Measurements from ENCODE around the gene MAL.
"Not testable (repeated sequence)": the region's sequence is repeated elsewhere in the genome, so short reads cannot be mapped to it uniquely, and the experiment has no call there.

The MAL gene

GRCh38 chr2:95063086-95063958, 37.8 kb downstream of the MAL start:
- DNase-seq (ENCODE audit: low spot score): no peak

GRCh38 chr2:95068256-95068655, 42.7 kb downstream of the MAL start:
- DNase-seq (ENCODE audit: low spot score): no peak

- no peak for DNase-seq (ENCODE audit: low spot score)
Measured at GRCh38 chr2:95069465-95069864, 44.0 kb downstream of the MAL start.

DNA sequence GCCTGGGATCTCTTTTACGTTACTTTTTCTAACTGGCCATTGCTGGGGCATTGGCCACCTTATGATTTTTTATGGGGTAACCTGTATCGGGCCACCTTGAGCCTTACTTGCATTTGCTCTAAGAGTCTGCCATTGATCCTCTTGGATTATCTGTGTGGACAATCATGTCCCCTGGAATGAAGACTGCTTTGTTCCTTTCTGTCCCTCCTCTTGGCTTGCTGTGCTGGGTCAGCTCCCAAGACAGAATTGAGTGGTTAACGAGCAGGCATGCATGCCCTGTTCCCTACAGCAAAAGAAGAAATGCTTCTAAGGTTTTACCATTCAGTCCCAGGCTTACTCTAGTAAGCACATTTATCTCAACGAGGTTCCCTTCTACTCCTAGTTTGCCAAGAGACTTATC, 46.3 kb downstream of the MAL start:
- DNase-seq (ENCODE audit: low spot score): no peak

- DNase-seq (ENCODE audit: low spot score): no peak
Measured at GRCh38 chr2:95072424-95072823, 46.9 kb downstream of the MAL start.

DNA sequence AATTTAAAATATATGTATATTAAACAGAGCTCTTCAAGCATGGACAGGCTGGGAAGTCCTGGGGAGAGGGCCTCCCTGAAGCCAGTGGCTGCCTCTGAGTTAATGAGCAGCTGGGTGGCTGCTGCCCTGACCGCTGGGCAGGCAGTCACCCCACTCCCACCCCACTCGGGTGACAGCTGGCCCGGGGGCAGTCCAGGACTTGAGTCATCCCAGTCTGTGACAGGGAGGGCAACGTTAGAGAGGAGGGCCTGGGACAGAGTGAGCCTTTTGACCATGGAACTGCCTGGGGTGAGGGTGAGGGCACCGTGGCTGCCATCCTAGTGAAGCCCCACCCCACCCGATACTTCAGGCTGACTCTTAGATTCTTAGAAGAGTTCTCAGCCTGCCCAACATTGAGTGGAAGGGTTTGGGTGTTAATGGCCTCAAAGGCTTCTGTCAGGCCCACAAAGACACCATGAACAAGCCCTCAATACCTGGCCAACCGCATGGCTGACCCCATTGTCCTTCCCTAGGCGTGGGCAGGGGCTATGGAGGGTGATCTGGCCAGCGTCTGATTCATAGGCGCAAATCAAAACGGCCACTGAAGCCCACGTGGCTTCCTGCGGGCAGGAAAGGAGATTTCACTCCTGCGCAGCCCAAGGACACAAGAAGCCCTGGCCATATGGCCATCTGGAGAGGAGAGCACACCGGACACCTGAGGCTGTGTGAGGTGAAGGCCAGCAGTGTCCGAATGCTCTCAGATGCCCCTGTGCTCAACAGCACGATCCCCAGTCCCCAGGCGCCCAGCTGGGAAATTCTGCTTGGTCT, 48.6 kb downstream of the MAL start:
- no peak for DNase-seq (ENCODE audit: low spot score)

DNA sequence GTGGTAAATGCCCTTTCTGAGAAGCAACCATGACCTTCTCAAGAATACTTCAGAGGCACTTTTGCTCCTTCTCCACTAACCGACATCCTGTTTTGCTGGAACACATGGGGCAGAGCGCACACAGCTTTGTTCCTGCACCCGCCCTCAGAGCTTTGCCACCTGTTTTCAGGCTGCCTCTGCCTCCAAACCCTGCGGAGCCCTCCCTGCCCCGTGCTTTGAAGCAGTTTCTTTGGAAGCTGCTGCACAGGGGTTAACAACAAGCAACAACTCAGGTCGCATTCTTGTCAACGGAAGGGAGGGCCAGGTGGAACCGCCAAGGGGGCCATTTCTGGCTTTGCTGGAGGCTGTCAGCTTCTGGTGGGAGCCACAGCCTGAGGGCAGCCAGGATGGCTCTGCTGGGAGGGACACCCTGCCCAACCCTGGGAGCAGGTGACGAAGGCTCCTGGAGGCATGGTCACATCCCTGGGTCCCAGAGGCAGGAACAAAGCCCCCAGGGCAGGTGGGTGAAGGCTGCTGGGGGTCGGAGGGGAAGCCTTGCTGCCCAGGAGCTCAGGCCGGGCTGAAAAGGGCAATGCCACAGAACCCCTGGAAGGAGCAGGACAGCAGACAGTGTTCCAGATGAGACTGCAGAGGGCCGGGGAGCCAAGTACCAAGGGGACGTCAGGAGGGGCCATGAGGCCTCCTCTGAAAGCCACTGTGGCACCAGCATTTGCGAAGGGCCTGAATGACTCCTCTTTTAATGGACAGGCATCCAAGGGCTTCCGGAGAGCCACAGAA, 49.3 kb downstream of the MAL start:
- DNase-seq (ENCODE audit: low spot score): peak; percentile 90

DNA sequence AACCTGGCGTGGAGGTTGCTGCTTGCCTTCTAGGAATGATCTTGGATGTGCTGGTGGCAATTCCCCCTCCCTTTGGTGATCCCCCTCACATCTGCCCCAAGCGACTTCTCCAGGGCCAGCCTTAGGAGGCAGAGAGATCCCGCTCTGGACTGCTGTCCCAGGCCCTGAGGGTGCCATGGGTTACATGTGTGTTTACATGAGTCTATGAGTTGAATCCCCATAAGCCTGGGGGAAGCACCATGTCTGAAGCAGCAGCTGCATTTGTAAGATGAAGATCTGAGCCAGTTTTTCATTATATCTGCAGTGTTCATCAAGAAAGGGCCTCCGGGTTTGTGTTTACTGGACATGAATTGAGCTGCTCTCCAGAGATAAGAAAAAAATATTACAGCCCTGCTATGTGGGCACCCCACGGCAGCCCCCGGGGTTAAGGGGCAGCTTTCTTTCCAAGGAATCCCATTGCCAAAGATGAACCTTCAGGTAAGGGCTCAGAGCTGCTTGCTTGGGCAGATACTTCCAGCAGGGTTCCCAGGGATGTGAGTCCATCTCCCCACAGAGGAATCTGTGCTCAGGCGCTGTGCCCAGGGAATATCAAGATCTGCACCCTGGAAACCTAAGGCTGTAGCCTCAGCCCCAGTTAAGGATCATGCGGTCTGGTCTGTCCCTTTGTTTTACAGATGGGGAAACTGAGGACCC, 50.1 kb downstream of the MAL start:
- no peak for DNase-seq (ENCODE audit: low spot score)

DNA sequence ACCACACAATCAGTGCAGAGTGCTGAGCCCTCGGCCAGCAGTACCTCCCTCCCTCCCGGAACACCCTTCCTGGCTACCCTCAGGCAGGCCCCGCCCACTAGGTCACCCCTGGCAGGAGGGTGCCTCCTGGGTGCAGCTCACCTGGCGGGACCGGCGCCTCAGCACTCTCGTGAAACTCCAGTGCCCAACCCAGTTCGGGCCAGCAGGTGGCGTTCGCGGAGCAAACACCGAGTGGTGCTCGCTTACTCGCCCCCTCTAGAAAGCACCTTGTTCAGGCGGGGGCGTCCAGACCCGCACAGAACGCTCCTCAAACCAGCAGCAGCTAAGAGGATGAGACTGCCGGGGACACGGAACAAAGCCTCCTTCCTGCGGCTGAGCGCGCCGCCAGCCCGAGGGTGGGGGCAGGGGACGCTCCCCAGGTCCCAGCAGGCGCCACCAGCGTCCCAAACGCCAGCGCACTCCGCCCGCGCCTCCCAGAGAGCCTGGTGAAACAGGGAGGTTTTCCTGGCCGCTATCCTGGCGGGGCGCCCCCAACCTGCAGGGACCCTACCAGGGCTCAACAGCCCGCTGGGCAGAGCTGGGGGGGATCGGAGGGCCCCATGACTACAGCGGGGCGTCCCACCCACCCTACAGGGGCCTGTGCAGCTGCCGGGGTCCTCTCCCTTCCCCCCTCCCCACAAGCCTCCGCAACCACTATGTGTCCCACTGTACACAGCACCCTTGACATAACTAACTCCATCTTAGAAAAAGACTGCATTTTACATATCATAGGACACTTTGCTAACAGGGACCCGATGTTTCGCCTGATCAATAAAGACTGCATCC, 51.4 kb downstream of the MAL start:
- peak; percentile 96 for DNase-seq (ENCODE audit: low spot score)

DNA sequence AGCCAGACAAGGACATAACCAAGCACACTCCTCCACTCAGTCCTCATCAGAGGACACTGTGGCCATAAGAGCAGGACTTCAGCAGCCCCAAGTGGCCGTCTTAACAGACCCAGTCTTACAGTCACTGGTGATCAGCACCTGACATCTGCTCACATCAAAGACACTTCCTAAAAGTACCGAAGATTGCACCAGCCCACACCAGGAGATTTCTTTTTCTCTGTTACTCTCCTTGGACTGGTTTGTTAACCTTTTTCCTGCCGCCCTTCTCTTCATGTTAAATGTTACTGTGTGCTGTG, 52.0 kb downstream of the MAL start:
- DNase-seq (ENCODE audit: low spot score): no peak

DNA sequence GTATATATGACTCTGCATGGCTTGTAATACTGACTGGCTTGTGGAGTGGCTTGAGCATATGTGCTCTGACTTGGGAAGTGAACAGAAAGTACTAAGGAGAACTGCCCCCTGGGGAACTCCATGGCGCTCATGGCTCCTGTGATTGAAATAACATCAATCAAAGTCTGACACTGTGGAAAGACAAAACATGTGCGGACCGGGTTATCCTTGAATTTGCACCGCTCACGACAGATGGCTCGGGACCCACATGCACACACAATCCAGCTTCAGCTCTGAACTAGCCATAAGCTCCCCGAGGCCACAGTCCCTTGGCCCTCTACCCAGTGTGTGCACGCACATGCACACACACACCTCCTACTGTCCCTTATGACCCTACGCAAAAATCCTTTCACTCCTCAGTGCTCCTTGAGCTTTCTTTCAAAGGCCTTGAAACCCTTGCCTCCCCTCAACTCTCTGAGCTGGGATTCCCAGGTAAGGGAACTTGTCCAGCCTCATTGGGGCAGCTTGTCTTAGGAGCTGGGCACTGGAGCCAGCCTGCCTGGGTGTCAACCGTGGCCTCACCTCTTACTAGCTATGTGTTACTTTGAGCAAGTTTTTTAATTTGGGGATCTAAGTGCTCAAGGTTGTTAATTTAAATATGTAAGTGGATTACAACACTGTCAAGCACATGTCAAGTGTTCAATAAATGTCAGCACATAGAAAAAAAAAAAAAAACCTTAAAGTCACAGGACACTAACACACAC, 52.5 kb downstream of the MAL start:
- no peak for DNase-seq (ENCODE audit: low spot score)

DNA sequence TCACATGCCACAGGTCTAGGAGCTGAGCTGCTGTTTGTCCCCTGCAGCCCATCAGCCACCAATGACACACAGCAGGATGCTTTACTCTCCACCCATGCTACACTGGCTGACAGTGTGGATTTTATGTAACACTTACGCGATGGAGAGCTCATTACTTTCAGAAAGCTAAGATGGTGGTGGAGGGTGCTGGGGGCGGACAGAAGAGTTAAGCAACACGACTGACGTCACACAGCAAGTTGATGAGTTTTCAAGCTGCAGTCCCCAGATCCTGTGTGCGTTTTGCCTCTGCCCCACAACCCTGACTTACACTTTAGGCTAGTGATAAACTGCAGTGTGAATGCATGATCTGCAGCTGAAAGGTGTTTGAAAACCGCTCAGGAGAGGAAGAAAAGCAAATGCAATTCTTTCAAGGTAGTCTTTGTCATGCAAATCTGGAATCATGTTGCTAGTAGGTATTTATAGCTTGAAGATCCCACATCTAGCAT, 53.7 kb downstream of the MAL start:
- DNase-seq (ENCODE audit: low spot score): no peak

GRCh38 chr2:95082477-95082876, 57.0 kb downstream of the MAL start:
- no peak for DNase-seq (ENCODE audit: low spot score)

DNA sequence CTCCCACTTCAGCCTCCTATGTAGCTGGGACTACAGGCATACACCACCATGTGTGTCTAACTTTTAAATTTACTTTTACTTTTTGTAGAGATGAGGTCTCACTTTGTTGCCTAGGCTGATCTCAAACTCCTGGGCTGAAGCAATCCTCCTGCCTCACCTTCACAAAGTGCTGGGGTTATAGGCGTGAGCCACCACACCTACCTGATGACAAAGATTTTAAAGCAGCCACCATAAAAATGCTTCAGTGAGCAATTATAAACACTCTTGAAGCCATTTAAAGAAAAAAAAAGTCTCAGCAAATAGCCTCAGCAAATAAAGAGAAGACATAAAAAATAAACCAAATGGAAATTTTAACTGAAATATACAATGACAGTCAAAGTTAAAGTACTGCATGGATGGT, 60.5 kb downstream of the MAL start:
- no peak for DNase-seq (ENCODE audit: low spot score)

DNA sequence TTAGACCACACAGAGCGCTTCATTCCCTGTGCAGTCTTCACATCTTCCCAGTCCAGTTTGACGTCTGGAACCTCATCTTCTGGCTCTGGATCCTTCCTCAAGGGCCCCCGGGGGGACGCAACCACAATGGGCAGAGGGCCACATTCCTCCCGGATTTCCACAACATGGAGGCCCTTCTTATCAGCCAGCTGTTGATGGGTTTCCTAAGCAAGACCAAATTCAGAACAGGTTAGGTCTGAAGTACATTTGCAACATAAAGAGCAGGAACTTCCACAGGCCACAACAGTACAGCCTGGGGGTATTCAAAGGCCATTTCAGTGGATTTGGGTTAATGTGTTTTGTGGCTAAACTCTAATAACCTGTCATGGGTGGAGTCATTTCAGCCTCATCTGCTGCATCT, 61.9 kb downstream of the MAL start:
- DNase-seq (ENCODE audit: low spot score): no peak

DNA sequence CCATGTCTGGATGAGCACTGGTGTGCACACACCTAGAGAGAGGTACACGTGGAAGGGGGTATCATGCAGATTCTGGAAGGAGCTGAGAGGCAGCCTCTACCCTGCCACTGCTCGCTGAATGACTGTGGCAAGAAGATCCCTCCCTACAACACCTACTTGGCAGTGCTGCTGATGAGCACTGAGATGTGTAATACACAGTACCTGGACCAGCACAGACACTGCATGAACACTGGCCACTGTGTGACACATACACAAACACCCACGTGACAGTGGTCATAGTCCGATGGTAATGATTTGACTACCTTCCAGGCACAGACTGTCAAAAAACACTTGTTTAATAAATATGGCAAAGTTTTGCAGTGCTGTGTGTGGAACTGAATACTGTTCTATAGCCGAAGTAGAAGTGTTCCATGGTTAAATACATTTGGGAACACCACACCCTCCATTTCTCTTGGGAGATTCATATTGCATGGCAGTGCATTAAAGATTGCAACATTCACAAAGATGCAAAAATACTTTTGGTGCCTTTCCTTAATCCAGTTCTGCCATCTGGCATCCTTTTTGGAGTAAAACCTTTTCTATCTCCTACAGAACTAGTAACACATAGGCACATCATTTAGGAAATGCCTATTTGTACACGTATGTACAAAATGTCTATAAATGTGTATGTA, 66.5 kb downstream of the MAL start:
- no peak for DNase-seq (ENCODE audit: low spot score)

GRCh38 chr2:95098273-95098672, 72.8 kb downstream of the MAL start:
- DNase-seq (ENCODE audit: low spot score): not testable (repeated sequence)

DNA sequence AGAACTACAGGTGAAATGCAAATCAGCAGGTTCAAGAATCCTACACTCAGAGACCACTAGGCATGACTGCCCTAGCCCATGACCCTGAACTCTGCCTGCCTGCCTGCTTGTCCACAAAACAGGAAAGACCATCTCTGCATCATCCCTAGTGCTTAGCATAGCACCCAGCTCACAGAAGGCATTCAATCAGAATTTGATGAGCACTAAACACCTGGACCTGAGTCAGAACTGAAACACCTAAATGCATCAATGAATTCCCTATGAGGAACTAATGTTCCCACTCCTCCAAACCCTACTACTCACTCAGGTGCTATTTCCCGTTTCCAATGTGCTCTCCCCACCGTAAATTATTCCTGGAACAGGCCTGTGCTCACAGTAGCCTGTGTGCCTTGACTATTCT, 74.4 kb downstream of the MAL start:
- DNase-seq (ENCODE audit: low spot score): no peak
